ENCODE results near the gene TCERG1L. TPM values are rescaled to one million over a fixed set of nuclear protein-coding genes. Genes with fewer than 3 reads are reported as not detected.
A peak's percentile ranks its signal among the peaks of the same experiment; 100 is the strongest.

Gene TCERG1L
- total and polyA plus RNA-seq, 10 donors: 0.03 to 1.2 (median 0.30) TPM; not detected in 3

DNA sequence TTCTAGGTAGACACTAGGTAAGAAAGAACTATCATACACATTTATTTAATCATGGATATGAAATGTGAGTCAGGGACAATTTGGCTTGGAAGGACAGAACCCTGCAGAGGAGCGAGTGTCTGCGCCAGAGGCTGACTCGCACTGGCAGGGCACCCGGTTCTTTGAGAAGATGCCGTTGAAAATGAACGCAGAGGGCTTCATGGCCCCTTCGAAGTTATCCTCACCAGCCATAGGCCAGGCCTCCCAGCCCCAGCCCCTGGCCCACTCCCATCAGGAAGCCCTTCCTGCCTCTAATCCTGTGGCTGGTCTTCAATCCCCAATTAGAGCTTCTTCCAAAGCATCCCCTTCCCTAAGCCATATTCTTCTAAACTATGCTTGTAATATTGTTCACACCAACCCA, 239.8 kb downstream of the TCERG1L start:
- H3K27ac ChIP-seq: no peak overlapping the region
- H3K4me1 ChIP-seq: peaks cover 0 to 9% (median 0%) of the 10 kb centered on the region in 6 donors
- H3K4me3 ChIP-seq: no peak overlapping the region
- DNase-seq: peak; percentile 45
- H3K27me3 ChIP-seq (replicated peaks in 1 of 7): no peaks in the 10 kb centered on the region
- H3K9me3 ChIP-seq: no peaks in the 10 kb centered on the region
- intact Hi-C loops (cut with DNase I; ENCODE audit: low total_unique reads): no loop called here
- no peaks in the 10 kb centered on the region for H3K36me3 ChIP-seq
- 90 to 96% (median 91%) methylated on average over 7 of the region's 7 CpGs for WGBS, 5 donors
- TF ChIP-seq CTCF (IDR thresholded peaks at IDR 0.05 in 8 of 11, conservative IDR thresholded peaks at IDR 0.05 in 3 of 11): no peak
- no peak for TF ChIP-seq POLR2A (IDR thresholded peaks at IDR 0.05)
- TF ChIP-seq POLR2AphosphoS5 (IDR thresholded peaks at IDR 0.05): no peak

GRCh38 chr10:131070856-131071255, 240.7 kb downstream of the TCERG1L start:
- Histone ChIP-seq H3K4me1 (peaks cover 0 to 9% (median 0%) of the 10 kb centered on the region in 6 donors), H3K9me3 (no peaks in the 10 kb centered on the region), H3K27ac (no peak overlapping the region), H3K4me3 (no peak overlapping the region), H3K36me3 (no peaks in the 10 kb centered on the region), H3K27me3 (replicated peaks in 1 of 7) (no peaks in the 10 kb centered on the region)
- intact Hi-C loops (cut with DNase I; ENCODE audit: low total_unique reads): no loop called here
- 82 to 95% (median 90%) methylated on average over 7 of the region's 7 CpGs for WGBS, 5 donors
- peak; percentile 64 for DNase-seq
- TF ChIP-seq POLR2A (IDR thresholded peaks at IDR 0.05): no peak
- TF ChIP-seq CTCF (IDR thresholded peaks at IDR 0.05 in 8 of 11, conservative IDR thresholded peaks at IDR 0.05 in 3 of 11): no peak
- TF ChIP-seq POLR2AphosphoS5 (IDR thresholded peaks at IDR 0.05): no peak

- Histone ChIP-seq H3K4me1 (peaks cover 0 to 4% (median 0%) of the 10 kb centered on the region in 6 donors), H3K9me3 (no peaks in the 10 kb centered on the region), H3K27me3 (replicated peaks in 1 of 7) (no peaks in the 10 kb centered on the region), H3K27ac (no peak overlapping the region), H3K36me3 (no peaks in the 10 kb centered on the region), H3K4me3 (no peak overlapping the region)
- TF ChIP-seq POLR2AphosphoS5 (IDR thresholded peaks at IDR 0.05): no peak
- no peak for TF ChIP-seq CTCF (IDR thresholded peaks at IDR 0.05 in 8 of 11, conservative IDR thresholded peaks at IDR 0.05 in 3 of 11)
- TF ChIP-seq POLR2A (IDR thresholded peaks at IDR 0.05): no peak
- 20 to 31% (median 21%) methylated on average over 6 of the region's 6 CpGs for WGBS, 5 donors
- DNase-seq: peak; percentile 42
- intact Hi-C loops (cut with DNase I; ENCODE audit: low total_unique reads): no loop called here
Measured at GRCh38 chr10:131068760-131069159, 242.8 kb downstream of the TCERG1L start.

DNA sequence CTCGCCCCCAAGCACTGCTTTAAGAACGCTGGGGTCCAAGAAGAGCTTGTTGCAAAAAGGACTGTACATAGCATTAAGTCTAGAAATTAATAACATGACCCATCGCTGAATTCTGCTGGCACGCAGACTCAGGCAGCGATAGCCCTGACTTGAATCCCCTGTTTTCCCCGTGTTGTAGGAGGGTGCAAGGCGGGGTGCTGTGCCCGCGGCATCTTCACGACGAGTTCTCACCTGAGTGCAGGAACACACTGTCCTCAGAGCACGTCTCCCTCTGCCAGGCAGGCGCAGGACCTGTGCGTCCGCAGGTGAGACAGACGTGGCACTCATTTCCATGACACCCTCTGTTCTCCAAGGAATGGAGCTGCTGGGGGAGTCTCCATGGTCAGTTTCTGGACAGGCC, 243.2 kb downstream of the TCERG1L start:
- no peak for TF ChIP-seq CTCF (IDR thresholded peaks at IDR 0.05 in 8 of 11, conservative IDR thresholded peaks at IDR 0.05 in 3 of 11)
- TF ChIP-seq POLR2A (IDR thresholded peaks at IDR 0.05): no peak
- TF ChIP-seq POLR2AphosphoS5 (IDR thresholded peaks at IDR 0.05): no peak
- Histone ChIP-seq H3K27ac (no peak overlapping the region), H3K4me1 (no peaks in the 10 kb centered on the region), H3K36me3 (no peaks in the 10 kb centered on the region), H3K27me3 (replicated peaks in 1 of 7) (no peaks in the 10 kb centered on the region), H3K4me3 (no peak overlapping the region), H3K9me3 (no peaks in the 10 kb centered on the region)
- peak; percentile 54 for DNase-seq
- intact Hi-C loops (cut with DNase I; ENCODE audit: low total_unique reads): no loop called here
- WGBS, 5 donors: 85 to 96% (median 92%) methylated on average over 15 to 16 of the region's 16 CpGs
